DOHH2 (cell line): Measurements from ENCODE around the gene TCF12.

Source experiments
- CTCF ChIP-seq: fragments of 200-600 bp; sonication (generic); IDR thresholded peaks from one replicate; pipeline ENCODE4 v1.5.1; 2014; ENCODE audit warnings: antibody characterized with exemption, mild to moderate bottlenecking, low read depth, low read length; ENCODE audit not compliant: poor library complexity, severe bottlenecking
- EZH2phosphoT487 ChIP-seq: fragments of 200-600 bp; sonication (generic); IDR thresholded peaks from 2 replicates; pipeline ENCODE4 v1.6.1; 2017; ENCODE audit warnings: borderline replicate concordance, mild to moderate bottlenecking, antibody characterized with exemption, low read length, moderate library complexity, mixed read lengths

GRCh38 chr15:57112178-57112577, 193.7 kb downstream of the TCF12 start:
- TF ChIP-seq CTCF (no peak), EZH2phosphoT487 (no peak)
